ENCODE measurements around the gene FBLN2. TPM values are rescaled to one million over a fixed set of nuclear protein-coding genes. Genes with fewer than 3 reads are reported as not detected.

FBLN2 gene
- total RNA-seq, 1 donor from 2014 or later, result 10.4 TPM

DNA sequence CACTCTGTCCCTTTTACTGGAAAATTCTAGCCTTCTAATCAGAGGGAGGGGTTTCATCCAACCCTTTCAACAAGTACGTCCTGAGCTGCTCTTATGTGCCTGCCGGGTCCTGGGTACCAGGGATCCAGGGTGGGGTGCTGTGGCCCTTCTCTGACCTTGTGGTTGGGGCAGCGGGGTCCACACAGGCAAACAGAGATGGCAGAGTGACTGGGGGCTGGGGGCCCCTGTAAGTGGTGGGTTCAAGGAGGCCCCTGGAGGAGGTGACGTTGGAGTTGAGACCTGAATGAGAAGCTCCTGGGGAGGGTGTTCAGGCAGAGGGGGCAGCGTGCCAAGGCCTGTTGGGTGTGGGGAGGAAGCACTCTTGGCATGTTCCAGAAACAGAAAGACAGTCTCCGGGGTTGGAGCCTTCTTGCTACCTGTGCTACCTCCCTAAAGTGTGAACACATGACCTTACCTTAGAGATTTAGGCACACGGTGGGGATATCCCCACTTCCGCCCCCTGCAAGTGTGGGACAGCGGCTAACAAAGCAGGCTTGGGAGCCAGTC, 78.1 kb downstream of the FBLN2 start:
- ATAC-seq, result no peak

DNA sequence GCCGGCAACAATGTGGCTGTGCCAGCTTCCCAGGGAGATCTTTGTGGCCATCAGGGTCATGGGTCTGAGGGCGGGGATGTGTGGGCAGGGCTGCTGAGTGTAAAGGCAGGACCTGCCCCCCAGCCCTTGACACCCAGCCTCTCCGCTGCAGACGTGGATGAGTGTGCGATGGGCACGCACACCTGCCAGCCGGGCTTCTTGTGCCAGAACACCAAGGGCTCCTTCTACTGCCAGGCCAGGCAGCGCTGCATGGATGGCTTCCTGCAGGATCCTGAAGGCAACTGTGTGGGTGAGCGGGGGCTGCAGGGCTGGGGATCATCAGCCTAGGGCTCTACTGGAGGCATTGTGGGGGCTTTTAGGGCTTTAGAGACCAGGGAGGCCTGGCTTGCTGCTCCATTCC, 78.8 kb downstream of the FBLN2 start:
- ATAC-seq, result no peak

GRCh38 chr3:13628432-13628831, 79.5 kb downstream of the FBLN2 start:
- ATAC-seq, result no peak

- no peak for ATAC-seq
Observed at GRCh38 chr3:13628841-13629551, 80.1 kb downstream of the FBLN2 start.

GRCh38 chr3:13629644-13630043, 80.7 kb downstream of the FBLN2 start:
- no peak for ATAC-seq

GRCh38 chr3:13631256-13631655, 82.3 kb downstream of the FBLN2 start:
- no peak for ATAC-seq

- no peak for ATAC-seq
Observed at GRCh38 chr3:13633176-13633575, 84.3 kb downstream of the FBLN2 start.

DNA sequence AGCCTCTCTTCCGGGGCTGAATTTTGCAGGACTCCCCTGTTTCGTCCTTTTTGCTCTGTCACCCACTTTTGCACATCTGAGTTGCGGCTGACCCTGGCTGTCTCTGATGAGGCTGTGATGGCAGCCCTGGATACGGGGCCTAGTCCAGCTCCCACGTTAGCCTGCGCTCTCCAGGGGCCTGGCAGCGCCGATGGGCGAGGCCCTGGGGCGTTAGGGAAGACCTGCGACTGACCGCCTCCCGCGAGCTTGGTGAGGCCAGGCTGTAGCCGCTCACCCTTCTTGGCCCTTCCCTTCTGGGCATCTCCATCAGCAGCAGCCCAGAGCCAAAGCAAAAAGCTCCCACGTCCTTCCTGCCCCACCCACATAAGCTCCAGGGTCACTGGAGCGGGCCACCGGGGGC, 85.2 kb downstream of the FBLN2 start:
- ATAC-seq, result no peak

GRCh38 chr3:13634615-13635014, 85.7 kb downstream of the FBLN2 start:
- no peak for ATAC-seq

DNA sequence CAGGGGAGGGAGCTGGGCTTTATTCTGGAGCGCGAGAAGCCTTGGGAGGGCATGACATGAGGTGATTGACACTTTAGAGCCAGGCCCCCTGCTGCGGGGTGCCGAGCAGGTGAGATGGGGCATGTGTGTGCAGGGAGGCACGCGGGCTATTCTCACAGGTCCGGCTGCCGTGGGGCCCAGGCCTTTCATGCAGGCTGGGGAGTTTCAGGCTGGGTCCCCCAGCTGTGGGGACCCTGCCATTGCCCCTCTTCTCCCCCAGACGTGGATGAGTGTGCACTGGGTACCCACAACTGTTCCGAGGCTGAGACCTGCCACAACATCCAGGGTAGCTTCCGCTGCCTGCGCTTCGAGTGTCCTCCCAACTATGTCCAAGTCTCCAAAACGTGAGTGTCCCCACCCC, 87.3 kb downstream of the FBLN2 start:
- ATAC-seq, result no peak

- ATAC-seq, result no peak
Observed at GRCh38 chr3:13636874-13637273, 87.9 kb downstream of the FBLN2 start.

- ATAC-seq, result no peak
Observed at GRCh38 chr3:13637311-13637891, 88.5 kb downstream of the FBLN2 start.

DNA sequence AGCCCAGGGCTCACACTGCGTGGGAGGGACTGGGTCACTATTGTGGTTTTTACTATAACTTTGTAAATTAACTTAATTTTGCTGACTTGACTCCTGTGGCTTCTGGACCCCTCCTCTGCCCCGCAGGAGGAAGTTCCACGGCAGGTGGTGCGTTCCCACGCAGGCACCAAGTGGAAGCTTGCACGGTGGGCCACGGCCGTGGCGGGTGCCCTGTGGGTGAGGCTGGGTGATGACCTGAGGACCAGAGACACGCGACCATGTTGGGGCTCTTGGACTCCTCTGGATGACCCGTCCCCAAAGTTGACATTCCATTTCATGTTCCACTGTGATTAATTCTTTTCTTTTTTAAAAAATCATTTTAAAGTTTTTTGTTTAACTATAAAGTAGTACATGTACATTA, 89.0 kb downstream of the FBLN2 start:
- no peak for ATAC-seq

- ATAC-seq, result peak; percentile 47
Observed at GRCh38 chr3:13638927-13639326, 90.0 kb downstream of the FBLN2 start.

DNA sequence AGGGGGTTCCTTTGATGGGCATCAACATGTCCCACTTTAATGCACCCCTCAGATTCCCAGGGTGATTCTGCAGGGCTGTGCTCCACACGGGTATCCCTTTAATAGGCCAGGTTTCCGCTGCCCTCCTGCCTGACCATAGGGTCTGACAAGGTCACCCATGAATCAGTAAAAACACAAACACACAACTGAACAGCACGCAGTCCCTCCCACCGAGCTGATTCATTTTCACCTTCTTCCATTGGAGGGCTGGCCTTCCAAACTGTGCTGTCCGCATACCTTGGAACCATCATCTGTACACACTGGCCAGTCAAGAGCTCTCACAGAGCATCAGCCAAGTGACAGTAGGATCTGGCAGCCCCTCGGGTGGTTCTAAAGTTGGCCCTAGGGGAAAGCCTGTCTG, 93.7 kb downstream of the FBLN2 start:
- no peak for ATAC-seq

GRCh38 chr3:13644341-13645117, 95.6 kb downstream of the FBLN2 start:
- no peak for ATAC-seq

DNA sequence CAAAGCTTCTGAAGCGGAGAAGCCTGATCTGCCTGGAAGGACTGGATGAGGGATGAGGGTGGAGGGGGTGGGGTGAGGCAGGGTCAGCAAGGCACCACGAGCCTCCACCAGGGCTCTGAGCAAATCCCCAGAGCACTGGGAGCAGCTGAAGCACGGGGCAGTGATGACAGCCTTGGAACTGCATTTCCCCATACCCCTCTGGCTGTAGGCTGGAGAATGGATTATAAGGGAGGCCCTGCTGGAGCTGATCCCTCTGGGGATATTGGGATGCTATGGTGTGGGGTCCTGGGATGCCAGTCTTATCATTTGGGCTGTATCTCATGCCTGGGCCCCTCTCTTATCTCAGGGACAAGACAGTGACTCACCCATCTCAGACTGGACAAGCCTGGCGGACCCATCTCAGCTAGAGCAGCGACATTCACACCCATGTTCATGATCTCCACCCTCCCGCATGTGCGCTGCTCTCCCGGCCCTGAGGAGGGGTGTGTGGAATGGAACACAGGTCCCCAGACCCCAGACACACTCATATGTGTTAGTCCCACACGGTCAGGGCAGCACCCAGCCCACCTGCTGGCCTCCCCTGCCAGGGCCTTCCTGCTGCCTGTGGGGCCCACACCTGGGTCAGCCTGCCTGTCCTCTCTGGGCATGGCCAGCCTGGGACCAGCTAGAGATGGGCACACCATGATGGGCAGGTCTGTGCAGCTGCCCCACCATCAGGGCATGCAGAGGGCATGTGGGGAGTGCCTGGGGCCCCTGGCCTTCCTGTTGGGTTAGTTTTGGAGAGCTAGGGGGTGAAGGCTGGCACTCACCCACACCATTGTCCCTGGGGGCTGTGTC, 97.1 kb downstream of the FBLN2 start:
- no peak for ATAC-seq

DNA sequence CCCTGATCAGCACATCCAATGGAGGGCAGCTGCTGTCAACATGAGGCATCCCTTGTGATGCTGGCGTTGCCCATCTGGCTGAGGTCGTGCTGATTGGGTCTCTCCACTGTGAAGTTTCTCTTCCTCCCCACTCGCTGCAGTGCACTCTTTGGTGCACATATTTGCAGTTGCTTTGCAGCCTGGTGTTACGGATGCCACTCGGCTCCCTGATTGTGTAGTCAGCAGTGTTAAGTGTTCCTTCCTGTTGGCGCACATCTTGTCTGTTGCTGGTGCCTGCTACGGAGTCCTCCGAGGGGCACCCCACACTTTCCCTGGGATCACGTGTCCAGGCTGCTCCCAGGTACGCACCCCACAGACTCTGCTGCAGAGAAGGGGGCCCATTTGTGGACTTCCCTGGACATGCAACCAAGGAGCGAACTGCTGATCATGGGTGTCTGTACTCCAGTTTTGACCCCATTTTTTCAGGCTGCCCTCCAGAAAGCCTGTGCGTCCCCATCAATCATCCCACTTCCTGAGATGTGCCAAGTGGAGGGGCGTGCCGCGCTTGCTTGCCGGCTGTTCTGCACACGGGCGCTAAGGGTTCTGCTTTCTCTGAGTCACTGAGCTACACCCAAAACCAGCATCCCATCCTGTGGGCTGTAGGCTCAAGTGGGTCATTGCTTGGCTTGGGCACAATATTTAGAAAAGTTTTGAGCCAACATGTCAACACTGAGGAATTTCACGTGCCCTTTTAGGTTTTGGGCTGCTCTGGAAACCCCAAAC, 98.6 kb downstream of the FBLN2 start:
- peak; percentile 61 for ATAC-seq

DNA sequence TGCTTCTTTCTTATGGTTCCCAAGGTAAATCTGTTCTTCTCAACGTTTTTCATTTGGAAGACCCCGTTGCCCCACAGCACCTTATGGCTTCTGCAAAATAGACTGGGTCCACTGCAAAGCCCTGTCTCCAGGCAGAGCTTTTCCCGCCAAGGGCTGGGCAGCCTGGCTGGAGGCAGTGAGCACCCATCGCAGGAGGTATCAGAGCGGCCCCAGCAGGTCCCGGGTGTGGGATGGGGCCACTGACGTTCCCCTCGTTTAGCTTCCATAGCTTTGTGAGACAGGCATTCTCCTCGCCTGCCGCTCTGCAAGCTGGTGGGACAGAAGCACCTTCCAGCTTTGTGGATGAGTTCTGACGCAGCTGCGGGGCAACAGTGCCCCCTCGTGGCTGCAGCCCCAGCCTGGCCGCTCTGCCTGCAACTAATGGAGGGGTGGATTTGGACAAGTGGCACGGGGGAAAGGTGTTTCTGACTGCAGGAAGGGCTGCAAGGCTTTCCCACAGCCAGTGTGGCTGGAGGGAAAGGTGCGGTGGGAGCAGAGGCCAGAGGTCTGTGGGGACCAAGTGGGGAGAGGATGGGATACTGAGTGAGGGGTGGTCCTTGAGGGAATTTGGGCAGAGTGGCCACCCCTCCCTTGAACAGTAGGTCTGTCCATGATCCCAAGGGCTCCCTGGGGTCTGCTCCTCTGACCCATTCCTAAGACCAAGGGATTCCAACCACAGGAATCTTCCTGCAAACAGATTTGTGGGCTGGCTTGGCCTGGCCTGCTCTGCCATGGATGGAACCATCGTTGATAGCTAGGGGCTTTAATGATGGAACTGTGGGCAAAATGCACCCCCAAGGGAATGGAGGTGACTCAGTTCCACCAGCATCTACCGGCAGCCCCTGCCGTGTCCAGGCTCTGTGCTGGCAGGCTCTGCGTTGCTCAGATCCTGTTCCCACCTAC, 99.4 kb downstream of the FBLN2 start:
- peak; percentile 78 for ATAC-seq

- peak; percentile 64 for ATAC-seq
Observed at GRCh38 chr3:13650210-13651056, 101.5 kb downstream of the FBLN2 start.

Data from esophagus mucosa (tissue), 1 donor.